ENCODE measurements around the gene ST3GAL4. TPM values are rescaled to one million over a fixed set of nuclear protein-coding genes. Genes with fewer than 3 reads are reported as not detected.
"Not testable (repeated sequence)": the region's sequence is repeated elsewhere in the genome, so short reads cannot be mapped to it uniquely, and the experiment has no call there.

ST3GAL4 gene
- polyA plus RNA-seq, 1 donor = 20.4 TPM

- Histone ChIP-seq H3K27ac (ENCODE audit: low read length) (no peak overlapping the region), H3K9me3 (ENCODE audit: control insufficient read depth, low read depth, low read length) (no peaks in the 10 kb centered on the region), H3K4me3 (ENCODE audit: low read length) (no peak overlapping the region), H3K27me3 (ENCODE audit: control insufficient read depth, insufficient read depth, low read length) (no peaks in the 10 kb centered on the region), H3K36me3 (ENCODE audit: control insufficient read depth, insufficient read depth, low read length) (no peaks in the 10 kb centered on the region), H3K4me1 (ENCODE audit: control insufficient read depth, insufficient read depth, low read length) (no peaks in the 10 kb centered on the region)
- no peak for DNase-seq
- WGBS (ENCODE audit: insufficient coverage, low lambda C conversion rate) = no CpG with 5 or more reads among the region's 5 CpGs
Measured at GRCh38 chr11:126390272-126390867, 34.9 kb downstream of the ST3GAL4 start.

- no CpG with 5 or more reads among the region's 7 CpGs for WGBS (ENCODE audit: insufficient coverage, low lambda C conversion rate)
- DNase-seq = no peak
- Histone ChIP-seq H3K4me1 (ENCODE audit: control insufficient read depth, insufficient read depth, low read length) (no peaks in the 10 kb centered on the region), H3K4me3 (ENCODE audit: low read length) (no peak overlapping the region), H3K27me3 (ENCODE audit: control insufficient read depth, insufficient read depth, low read length) (no peaks in the 10 kb centered on the region), H3K9me3 (ENCODE audit: control insufficient read depth, low read depth, low read length) (no peaks in the 10 kb centered on the region), H3K27ac (ENCODE audit: low read length) (no peak overlapping the region), H3K36me3 (ENCODE audit: control insufficient read depth, insufficient read depth, low read length) (no peaks in the 10 kb centered on the region)
Measured at GRCh38 chr11:126391286-126391954, 35.9 kb downstream of the ST3GAL4 start.

GRCh38 chr11:126391970-126392632 is 36.6 kb downstream of the ST3GAL4 start:
- Histone ChIP-seq H3K4me1 (ENCODE audit: control insufficient read depth, insufficient read depth, low read length) (no peaks in the 10 kb centered on the region), H3K9me3 (ENCODE audit: control insufficient read depth, low read depth, low read length) (no peaks in the 10 kb centered on the region), H3K4me3 (ENCODE audit: low read length) (no peak overlapping the region), H3K36me3 (ENCODE audit: control insufficient read depth, insufficient read depth, low read length) (no peaks in the 10 kb centered on the region), H3K27me3 (ENCODE audit: control insufficient read depth, insufficient read depth, low read length) (no peaks in the 10 kb centered on the region), H3K27ac (ENCODE audit: low read length) (no peak overlapping the region)
- WGBS (ENCODE audit: insufficient coverage, low lambda C conversion rate) = no CpG with 5 or more reads among the region's 8 CpGs
- DNase-seq = peak in 1 of 2 donors; percentile 20

- WGBS (ENCODE audit: insufficient coverage, low lambda C conversion rate) = no CpG with 5 or more reads among the region's 4 CpGs
- H3K27me3 ChIP-seq (ENCODE audit: control insufficient read depth, insufficient read depth, low read length) = no peaks in the 10 kb centered on the region
- H3K4me3 ChIP-seq (ENCODE audit: low read length) = no peak overlapping the region
Measured at GRCh38 chr11:126392633-126393013, 37.1 kb downstream of the ST3GAL4 start.

GRCh38 chr11:126393143-126393542 is 37.7 kb downstream of the ST3GAL4 start:
- H3K36me3 ChIP-seq (ENCODE audit: control insufficient read depth, insufficient read depth, low read length) = no peaks in the 10 kb centered on the region
- no peaks in the 10 kb centered on the region for H3K4me1 ChIP-seq (ENCODE audit: control insufficient read depth, insufficient read depth, low read length)
- H3K9me3 ChIP-seq (ENCODE audit: control insufficient read depth, low read depth, low read length) = no peaks in the 10 kb centered on the region
- no peak for DNase-seq
- no CpG with 5 or more reads among the region's 5 CpGs for WGBS (ENCODE audit: insufficient coverage, low lambda C conversion rate)
- H3K27me3 ChIP-seq (ENCODE audit: control insufficient read depth, insufficient read depth, low read length) = no peaks in the 10 kb centered on the region
- no peak overlapping the region for H3K4me3 ChIP-seq (ENCODE audit: low read length)
- H3K27ac ChIP-seq (ENCODE audit: low read length) = no peak overlapping the region

More at GRCh38 chr11:126392633-126393013, 37.1 kb downstream of the ST3GAL4 start:
- Histone ChIP-seq H3K36me3 (ENCODE audit: control insufficient read depth, insufficient read depth, low read length) (no peaks in the 10 kb centered on the region), H3K27ac (ENCODE audit: low read length) (no peak overlapping the region), H3K4me1 (ENCODE audit: control insufficient read depth, insufficient read depth, low read length) (no peaks in the 10 kb centered on the region), H3K9me3 (ENCODE audit: control insufficient read depth, low read depth, low read length) (no peaks in the 10 kb centered on the region)
- DNase-seq = no peak

GRCh38 chr11:126394036-126394435 is 38.5 kb downstream of the ST3GAL4 start:
- Histone ChIP-seq H3K36me3 (ENCODE audit: control insufficient read depth, insufficient read depth, low read length) (no peaks in the 10 kb centered on the region), H3K4me1 (ENCODE audit: control insufficient read depth, insufficient read depth, low read length) (no peaks in the 10 kb centered on the region), H3K27ac (ENCODE audit: low read length) (no peak overlapping the region), H3K27me3 (ENCODE audit: control insufficient read depth, insufficient read depth, low read length) (no peaks in the 10 kb centered on the region), H3K9me3 (ENCODE audit: control insufficient read depth, low read depth, low read length) (no peaks in the 10 kb centered on the region), H3K4me3 (ENCODE audit: low read length) (no peak overlapping the region)
- no CpG with 5 or more reads among the region's 3 CpGs for WGBS (ENCODE audit: insufficient coverage, low lambda C conversion rate)
- no peak for DNase-seq

GRCh38 chr11:126394634-126395072 is 39.2 kb downstream of the ST3GAL4 start:
- H3K27ac ChIP-seq (ENCODE audit: low read length); H3K27me3 ChIP-seq (ENCODE audit: control insufficient read depth, insufficient read depth, low read length); H3K4me1 ChIP-seq (ENCODE audit: control insufficient read depth, insufficient read depth, low read length); DNase-seq; H3K36me3 ChIP-seq (ENCODE audit: control insufficient read depth, insufficient read depth, low read length); H3K9me3 ChIP-seq (ENCODE audit: control insufficient read depth, low read depth, low read length); H3K4me3 ChIP-seq (ENCODE audit: low read length): not testable (repeated sequence)
- WGBS (ENCODE audit: insufficient coverage, low lambda C conversion rate) = no CpG with 5 or more reads among the region's 7 CpGs

- not testable (repeated sequence) for DNase-seq; H3K36me3 ChIP-seq (ENCODE audit: control insufficient read depth, insufficient read depth, low read length); H3K9me3 ChIP-seq (ENCODE audit: control insufficient read depth, low read depth, low read length); H3K4me3 ChIP-seq (ENCODE audit: low read length); H3K27ac ChIP-seq (ENCODE audit: low read length); H3K27me3 ChIP-seq (ENCODE audit: control insufficient read depth, insufficient read depth, low read length); H3K4me1 ChIP-seq (ENCODE audit: control insufficient read depth, insufficient read depth, low read length)
- no CpG with 5 or more reads among the region's 13 CpGs for WGBS (ENCODE audit: insufficient coverage, low lambda C conversion rate)
Measured at GRCh38 chr11:126395784-126396183, 40.3 kb downstream of the ST3GAL4 start.

GRCh38 chr11:126396266-126396665 is 40.8 kb downstream of the ST3GAL4 start:
- WGBS (ENCODE audit: insufficient coverage, low lambda C conversion rate) = no CpG with 5 or more reads among the region's 15 CpGs

GRCh38 chr11:126396965-126397364 is 41.5 kb downstream of the ST3GAL4 start:
- no peak for DNase-seq
- H3K27me3 ChIP-seq (ENCODE audit: control insufficient read depth, insufficient read depth, low read length) = no peaks in the 10 kb centered on the region
- no CpG with 5 or more reads among the region's 4 CpGs for WGBS (ENCODE audit: insufficient coverage, low lambda C conversion rate)
- no peak overlapping the region for H3K4me3 ChIP-seq (ENCODE audit: low read length)
- no peak overlapping the region for H3K27ac ChIP-seq (ENCODE audit: low read length)
- peaks cover 4% of the 10 kb centered on the region for H3K9me3 ChIP-seq (ENCODE audit: control insufficient read depth, low read depth, low read length)
- H3K4me1 ChIP-seq (ENCODE audit: control insufficient read depth, insufficient read depth, low read length) = no peaks in the 10 kb centered on the region
- H3K36me3 ChIP-seq (ENCODE audit: control insufficient read depth, insufficient read depth, low read length) = no peaks in the 10 kb centered on the region

More at GRCh38 chr11:126396266-126396665, 40.8 kb downstream of the ST3GAL4 start:
- H3K36me3 ChIP-seq (ENCODE audit: control insufficient read depth, insufficient read depth, low read length); H3K9me3 ChIP-seq (ENCODE audit: control insufficient read depth, low read depth, low read length); H3K4me1 ChIP-seq (ENCODE audit: control insufficient read depth, insufficient read depth, low read length); DNase-seq; H3K4me3 ChIP-seq (ENCODE audit: low read length); H3K27ac ChIP-seq (ENCODE audit: low read length); H3K27me3 ChIP-seq (ENCODE audit: control insufficient read depth, insufficient read depth, low read length): not testable (repeated sequence)

Measured in large intestine (tissue), 3 donors.